HK-2 (cell line): ENCODE data around the gene ZNF771.
"Not testable (repeated sequence)": the region's sequence is repeated elsewhere in the genome, so short reads cannot be mapped to it uniquely, and the experiment has no call there.

Source experiments
- DNase-seq: peaks from one replicate; pipeline ENCODE4 v3.0.0-alpha.2; 2018; ENCODE audit not compliant: unreplicated experiment

ZNF771 gene

DNA sequence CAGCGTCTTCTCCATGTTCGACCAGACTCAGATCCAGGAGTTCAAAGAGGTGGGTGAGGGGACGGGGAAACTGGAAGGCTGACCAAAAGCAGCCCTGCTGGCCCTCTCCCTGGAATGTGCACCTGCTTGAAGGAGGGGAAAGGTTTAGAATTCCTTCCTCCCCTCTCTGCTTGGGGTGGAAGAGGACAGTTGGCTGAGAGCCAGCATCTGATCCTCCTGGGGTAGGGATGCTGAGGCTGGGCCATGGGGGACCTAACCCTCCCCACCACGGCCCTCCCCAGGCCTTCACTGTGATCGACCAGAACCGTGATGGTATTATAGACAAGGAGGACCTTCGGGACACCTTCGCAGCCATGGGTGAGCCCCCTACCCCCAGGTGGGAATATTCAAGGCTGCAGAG, 31.5 kb upstream of the ZNF771 start:
- no peak for DNase-seq

DNA sequence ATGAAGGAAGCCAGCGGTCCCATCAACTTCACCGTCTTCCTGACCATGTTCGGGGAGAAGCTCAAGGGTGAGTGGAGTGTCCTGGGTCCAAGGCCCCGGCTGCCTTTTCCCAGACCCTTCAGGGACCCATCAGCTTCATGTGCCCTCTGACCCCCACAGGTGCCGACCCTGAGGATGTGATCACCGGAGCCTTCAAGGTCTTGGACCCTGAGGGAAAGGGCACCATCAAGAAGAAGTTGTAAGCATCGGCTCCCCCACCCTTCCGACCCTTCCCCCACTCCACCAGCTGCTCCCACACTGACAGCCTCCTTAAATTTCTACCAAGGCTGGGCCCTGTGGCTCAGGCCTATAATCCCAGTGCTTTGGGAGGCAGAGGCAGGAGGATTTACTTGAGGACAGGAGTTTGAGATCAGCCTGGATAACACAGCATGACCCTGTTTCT, 30.9 kb upstream of the ZNF771 start:
- no peak for DNase-seq

DNA sequence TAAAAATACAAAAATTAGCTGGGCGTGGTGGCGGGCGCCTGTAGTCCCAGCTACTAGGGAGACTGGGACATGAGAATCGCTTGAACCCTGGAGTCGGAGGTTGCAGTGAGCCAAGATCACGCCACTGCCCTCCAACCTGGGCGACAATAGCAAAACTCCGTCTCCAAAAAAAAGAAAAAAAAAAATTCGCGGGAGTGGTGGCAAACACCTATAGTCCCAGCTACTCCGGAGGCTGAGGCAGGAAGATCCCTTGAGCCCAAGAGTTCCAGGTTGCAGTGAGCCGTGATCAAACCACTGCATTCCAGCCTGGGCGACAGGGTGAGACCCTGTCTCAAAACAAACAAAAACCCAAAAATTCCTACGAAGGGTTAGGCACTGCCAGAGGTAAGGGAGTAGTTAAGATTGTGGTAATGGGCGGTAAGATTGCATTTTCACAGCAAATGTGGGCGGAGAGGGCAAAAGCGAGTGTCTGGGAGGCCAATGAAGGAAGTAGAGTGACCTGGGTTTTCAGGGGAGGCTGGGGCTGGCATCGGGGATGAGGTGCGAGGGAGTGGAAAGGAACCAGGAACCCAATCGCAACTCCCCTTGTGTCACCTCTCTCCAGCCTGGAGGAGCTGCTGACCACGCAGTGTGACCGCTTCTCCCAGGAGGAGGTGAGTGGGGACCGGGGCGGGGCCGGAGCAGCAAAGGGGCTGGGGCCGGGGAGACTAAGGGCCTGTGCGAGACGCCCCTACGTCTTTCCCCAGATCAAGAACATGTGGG, 30.2 kb upstream of the ZNF771 start:
- DNase-seq: no peak

- DNase-seq: peak; percentile 86
Observed at GRCh38 chr16:30377812-30378235, 29.6 kb upstream of the ZNF771 start.

DNA sequence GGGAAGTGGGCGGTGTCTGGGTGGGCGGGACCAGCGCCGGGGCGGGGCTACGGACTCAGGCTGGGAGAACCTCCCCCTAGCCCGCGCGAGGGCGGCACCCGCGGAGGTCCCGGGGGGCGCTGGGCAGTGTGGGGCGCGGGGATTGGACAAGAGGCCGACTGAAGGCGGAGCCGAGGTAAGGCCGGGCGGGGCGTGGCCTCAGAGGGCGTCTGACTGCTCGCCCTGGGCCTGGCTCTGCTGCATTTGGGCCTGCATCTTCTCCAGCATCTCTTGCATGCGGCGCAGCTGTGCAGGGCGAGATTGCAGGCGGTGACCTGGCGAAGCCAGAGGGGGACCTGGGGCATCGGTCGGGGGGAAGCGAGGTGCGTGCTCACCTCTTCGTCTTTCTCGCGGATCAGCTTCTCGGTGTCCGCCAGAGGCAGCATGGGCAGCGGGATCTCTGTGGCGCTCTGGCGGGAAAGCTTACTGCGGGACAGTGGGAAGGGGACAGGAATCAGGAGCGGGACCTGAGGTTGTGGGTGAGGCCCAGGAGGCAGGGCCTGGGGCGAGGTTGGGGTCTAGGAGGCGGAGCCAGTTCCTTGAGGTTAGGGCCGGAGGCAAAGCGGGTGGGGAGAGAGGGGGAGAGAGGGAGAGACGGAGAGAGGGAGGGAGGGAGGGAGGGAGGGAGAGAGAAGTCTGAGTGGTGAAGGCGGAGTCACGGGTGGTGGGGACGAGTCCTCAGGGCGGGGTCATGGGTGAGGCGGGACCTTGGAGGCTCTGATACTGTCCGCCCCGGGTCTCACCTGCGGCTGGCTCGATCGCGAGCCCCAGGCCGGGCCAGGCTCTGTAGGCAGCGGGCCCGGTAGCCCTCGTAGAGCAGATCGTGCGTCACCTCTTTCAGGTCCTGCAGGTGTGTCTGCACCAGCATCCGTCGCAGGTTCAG, 28.9 kb upstream of the ZNF771 start:
- peak; percentile 94 for DNase-seq

GRCh38 chr16:30379158-30379783, 28.1 kb upstream of the ZNF771 start:
- no peak for DNase-seq

DNA sequence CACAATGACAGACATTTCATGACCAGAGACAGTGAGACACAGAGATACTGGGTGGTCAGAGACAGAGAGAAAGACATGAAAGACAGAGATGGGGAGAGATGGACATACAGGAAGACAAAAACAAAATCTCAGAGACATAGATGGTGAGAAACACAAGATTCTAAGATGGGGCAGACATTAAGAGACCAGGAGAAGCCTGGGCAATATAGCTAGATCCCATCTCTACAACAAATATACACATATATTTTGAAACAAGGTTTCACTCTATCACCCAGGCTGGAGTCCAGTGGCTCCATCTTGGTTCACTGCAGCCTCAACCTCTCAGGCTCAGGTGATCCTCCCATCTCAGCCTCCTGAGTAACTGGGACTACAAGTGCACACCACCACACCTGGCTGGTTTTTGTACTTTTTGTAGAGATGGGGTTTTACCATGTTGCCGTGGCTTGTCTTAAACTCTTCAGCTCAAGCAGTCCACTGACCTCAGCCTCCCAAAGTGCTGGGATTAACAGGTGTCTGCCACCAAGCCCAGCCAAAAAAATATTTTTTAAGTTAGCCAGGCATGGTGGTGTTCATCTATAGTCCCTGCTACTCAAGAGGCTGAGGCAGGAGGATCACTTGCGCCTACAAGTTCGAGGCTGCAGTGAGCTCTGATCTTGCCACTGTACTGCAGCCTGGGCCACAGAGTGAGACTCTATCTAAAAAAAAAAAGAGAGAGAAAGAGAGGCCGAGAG, 27.2 kb upstream of the ZNF771 start:
- DNase-seq: no peak

- DNase-seq: no peak
Observed at GRCh38 chr16:30380803-30381208, 26.6 kb upstream of the ZNF771 start.

- no peak for DNase-seq
Observed at GRCh38 chr16:30381291-30382041, 25.9 kb upstream of the ZNF771 start.

DNA sequence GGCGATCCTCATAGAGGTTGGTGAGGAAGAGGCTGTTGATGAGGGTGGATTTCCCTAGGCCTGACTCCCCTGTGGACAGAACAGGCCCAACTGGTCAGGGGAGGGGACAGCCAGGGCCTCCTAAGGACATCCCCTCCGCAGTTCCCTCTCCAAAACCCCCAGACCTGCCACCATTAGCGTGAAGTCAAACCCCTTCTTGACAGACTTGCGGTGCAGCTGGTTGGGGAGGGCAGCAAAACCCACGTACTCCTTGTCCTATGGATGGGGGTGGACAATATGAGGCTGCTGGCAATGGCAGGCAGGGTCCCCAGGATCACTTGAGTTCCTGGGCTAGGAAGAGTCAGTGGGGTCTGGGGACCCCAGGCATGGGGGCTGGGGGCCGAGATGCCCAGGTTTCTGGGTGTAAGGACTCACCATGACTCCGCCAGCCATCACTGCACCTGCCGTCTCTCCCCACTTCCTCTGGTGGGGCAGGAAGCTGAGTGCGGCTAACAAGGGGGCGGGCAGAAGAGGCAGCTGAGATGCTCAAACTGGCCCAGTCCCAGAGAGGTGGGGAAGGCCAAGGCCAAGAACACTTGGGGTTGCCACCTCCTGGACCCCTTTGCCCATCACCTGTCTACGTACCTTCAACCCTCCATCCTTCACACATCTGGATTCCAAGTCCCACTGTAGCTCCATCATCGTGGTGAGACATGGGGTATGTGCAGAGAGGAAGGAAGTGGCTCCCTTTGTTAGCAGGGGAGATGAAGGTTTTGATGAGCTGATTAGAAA, 25.1 kb upstream of the ZNF771 start, which contains the start of gene SEPTIN1:
SEPTIN1 (minus strand) TSS at position 451 of the 771 bp plus-strand sequence; CDS start at position 432, 19 bp downstream.
- DNase-seq: no peak

DNA sequence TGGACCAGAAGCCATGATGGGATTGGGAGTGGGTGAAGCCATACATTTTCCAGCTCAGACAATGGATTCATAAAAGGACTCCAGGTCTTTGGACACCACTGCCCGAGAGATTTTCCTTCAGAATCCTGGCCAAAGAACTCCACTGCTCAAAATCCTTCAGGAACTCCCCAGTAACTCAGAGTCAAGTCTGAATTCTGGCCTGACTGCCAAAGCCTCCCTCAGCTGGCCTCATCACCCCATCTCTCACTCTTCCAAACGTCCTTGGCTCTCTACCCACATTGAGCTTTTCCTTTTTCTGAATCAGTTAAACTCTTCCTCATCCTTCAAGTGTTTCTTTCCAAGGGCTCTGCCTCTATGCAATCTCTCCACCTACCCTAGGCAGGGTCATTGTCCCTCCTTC, 23.9 kb upstream of the ZNF771 start:
- DNase-seq: no peak

DNA sequence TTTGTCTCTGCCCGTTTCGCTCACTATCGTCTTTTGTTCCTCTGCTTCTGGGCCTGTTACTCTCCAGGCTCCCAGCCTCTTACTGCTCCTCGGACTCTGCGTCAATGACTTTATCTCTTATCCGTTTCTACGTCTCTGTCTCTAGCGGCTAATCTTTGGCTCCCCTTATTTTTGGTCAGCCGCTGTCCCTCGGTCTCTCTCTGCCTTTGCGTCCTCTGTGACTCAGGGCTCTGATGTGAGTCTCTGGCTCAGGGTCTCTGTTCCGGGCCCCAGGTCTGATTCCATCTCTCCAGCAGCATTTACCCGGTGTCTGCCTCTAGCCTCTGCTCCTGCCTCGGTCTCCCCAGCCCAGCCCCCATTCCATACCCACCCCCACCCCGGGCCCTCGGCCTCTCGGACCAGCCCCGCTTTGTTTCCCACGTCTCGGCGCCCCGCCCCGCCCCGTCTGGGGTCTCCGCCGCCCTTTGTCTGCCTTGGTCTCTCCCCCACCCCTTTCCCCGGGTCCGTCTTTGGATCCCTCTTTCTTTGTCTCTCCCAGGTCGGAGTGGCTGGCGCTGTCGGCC, 12.7 kb upstream of the ZNF771 start:
- no peak for DNase-seq

DNA sequence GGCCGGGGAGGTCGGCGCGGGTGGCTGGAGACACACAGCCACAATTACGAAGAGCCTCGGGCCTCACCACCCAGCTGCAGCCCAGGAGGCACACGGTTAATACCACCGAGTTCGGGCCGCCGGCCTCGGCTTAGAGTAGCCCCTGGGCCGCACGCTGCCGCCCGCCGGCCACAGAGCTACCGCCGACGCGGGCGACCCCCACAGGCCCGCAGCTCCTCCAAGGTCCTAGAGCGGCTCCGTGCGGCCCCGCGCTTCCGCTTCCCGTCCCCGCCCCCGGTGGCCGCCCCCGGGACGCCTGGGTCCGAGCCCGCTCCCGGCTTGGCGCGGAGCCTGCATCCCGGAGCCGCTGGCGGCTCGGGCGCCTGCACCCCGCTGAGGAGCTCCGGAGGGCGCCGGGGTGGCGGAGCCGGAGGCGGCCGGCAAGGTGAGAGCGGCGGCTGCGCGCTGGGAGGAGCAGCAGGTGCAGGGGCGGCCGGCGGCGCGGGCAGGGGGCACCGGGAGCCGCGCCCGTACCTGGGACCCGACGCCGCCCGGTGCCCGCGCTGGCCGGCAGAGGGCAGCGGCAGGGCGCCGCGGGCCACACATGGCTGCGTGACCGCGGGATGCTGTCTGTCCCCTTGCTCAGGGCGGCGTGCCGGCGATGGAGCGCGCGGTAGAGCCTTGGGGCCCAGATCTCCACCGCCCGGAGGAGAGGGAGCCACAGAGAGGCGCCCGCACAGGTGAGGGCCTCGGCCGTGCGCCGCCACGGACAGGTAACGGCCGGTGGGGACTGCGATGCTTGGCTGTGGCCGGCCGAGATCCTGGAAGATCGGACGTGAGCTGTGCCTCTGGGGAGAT, 12.0 kb upstream of the ZNF771 start, which contains the start of gene ZNF48:
ZNF48 (plus strand) TSS at position 266 of the 837 bp plus-strand sequence; CDS start at position 641, 375 bp downstream.
- DNase-seq: peak; percentile 61

DNA sequence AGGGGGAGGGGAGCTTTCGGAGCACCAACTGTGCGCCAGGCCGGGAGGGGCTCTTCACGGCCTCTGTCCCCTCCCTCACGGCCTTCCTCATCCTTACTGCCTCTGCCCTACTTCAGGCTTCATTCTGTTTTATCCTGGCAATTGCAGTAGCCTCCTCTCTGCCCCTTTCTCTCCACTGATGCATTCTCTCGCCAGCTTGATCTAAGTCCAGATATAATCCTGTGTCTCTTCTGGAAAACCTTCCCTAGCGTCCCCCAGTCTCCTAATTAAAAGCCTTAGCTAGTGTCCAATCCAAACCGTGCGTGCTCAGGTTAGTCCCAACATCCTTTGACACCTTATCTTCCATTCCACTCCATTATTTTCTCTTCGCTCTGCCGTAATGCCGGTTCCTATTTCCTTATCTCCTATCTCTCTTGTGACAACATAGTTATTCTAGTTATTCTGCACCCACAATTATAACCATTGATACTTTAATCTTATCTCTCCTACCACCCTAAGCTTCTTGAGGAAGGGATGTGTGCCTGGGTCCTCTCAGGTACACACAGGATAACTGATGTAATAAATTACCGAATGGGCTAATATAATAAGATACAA, 11.3 kb upstream of the ZNF771 start:
- DNase-seq: no peak

- not testable (repeated sequence) for DNase-seq
Observed at GRCh38 chr16:30396627-30397026, 10.8 kb upstream of the ZNF771 start.

DNA sequence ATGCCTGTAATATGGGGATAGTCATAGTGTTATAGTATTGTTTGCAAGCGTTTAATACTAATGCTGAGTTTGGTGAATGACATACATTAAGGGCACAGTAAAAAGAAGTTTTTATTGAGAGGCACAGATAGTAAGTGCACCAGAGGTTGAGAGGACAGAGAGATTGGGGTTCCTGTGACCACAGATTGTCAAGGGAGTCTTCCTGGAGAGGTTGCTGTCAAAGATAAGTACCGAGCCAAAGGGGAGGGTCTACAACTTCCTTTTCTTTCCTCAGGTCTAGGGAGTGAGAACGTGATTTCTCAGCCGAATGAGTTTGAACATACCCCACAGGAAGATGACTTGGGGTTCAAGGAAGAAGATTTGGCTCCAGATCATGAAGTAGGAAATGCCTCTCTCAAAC, 10.3 kb upstream of the ZNF771 start:
- no peak for DNase-seq

DNA sequence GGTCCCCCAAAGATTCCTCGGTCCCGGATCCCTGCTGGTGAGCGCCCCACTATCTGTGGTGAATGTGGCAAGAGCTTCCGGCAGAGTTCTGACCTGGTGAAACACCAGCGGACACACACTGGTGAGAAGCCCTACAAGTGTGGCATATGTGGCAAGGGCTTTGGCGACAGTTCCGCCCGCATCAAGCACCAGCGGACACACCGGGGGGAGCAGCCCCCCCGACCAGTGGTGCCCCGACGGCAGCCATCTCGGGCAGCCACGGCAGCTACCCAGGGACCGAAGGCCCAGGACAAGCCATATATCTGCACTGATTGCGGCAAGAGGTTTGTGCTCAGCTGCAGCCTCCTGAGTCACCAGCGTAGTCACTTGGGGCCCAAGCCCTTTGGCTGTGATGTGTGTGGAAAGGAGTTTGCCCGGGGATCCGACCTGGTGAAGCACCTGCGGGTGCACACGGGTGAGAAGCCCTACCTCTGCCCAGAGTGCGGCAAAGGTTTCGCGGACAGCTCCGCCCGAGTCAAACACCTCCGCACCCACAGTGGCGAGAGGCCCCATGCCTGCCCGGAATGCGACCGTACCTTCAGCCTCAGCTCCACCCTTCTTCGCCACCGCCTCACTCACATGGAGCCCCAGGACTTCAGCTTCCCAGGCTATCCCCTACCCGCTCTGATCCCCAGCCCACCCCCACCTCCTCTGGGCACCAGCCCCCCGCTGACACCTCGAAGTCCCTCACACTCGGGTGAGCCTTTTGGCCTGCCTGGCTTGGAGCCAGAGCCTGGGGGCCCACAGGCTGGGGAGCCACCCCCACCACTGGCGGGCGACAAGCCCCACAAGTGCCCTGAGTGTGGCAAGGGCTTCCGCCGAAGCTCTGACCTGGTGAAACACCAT, 9.4 kb upstream of the ZNF771 start:
- DNase-seq: no peak
